ENCODE results near the gene DYNLT5. TPM values are rescaled to one million over a fixed set of nuclear protein-coding genes. Genes with fewer than 3 reads are reported as not detected.
A peak's percentile ranks its signal among the peaks of the same experiment; 100 is the strongest.

The DYNLT5 gene
- 1.2 and 1.4 TPM in 2 replicates for total RNA-seq

- Histone ChIP-seq H4K20me1 (ENCODE audit: insufficient read depth, low read length) (no peaks in the 10 kb centered on the region), H3K9me3 (ENCODE audit: low read depth, low read length) (no peaks in the 10 kb centered on the region), H3K36me3 (ENCODE audit: insufficient read depth, low read length) (no peaks in the 10 kb centered on the region), H3K4me2 (ENCODE audit: insufficient read depth, low read length) (peak within 1 kb of the TSS; percentile 89), H3K27me3 (ENCODE audit: insufficient read depth, low read length) (no peaks in the 10 kb centered on the region), H2AFZ (ENCODE audit: low read length) (peak within 1 kb of the TSS; percentile 86), H3K79me2 (ENCODE audit: insufficient read depth, low read length) (no peaks in the 10 kb centered on the region), H3K27ac (ENCODE audit: low read depth, low read length) (peak within 1 kb of the TSS; percentile 53), H3K4me3 (ENCODE audit: insufficient read depth, low read length) (peak within 1 kb of the TSS; percentile 73), H3K4me1 (ENCODE audit: insufficient read depth, low read length) (peaks cover 32% of the 10 kb centered on the region)
- DNase-seq (ENCODE audit: insufficient read length, low spot score, missing footprints), result peak; percentile 90
- peak; percentile 47 for TF ChIP-seq CTCF (IDR thresholded peaks at IDR 0.05; ENCODE audit: extremely low read depth, low read depth, low read length)
These were observed at the start of gene DYNLT5 for GRCh38 chr1:66752000-66752592. TSS of gene DYNLT5 (plus strand) at chr1:66752459. CDS start at chr1:66754659, 2,200 bp downstream.

GRCh38 chr1:66704177-66704875, 47.9 kb upstream of the DYNLT5 start:
- Histone ChIP-seq H3K4me3 (ENCODE audit: insufficient read depth, low read length) (no peak overlapping the region), H3K27me3 (ENCODE audit: insufficient read depth, low read length) (no peaks in the 10 kb centered on the region), H4K20me1 (ENCODE audit: insufficient read depth, low read length) (no peaks in the 10 kb centered on the region), H3K36me3 (ENCODE audit: insufficient read depth, low read length) (no peaks in the 10 kb centered on the region), H3K4me2 (ENCODE audit: insufficient read depth, low read length) (peak overlapping the region; percentile 30), H3K79me2 (ENCODE audit: insufficient read depth, low read length) (no peaks in the 10 kb centered on the region), H3K27ac (ENCODE audit: low read depth, low read length) (peak overlapping the region; percentile 63), H2AFZ (ENCODE audit: low read length) (no peak overlapping the region), H3K9me3 (ENCODE audit: low read depth, low read length) (no peaks in the 10 kb centered on the region), H3K4me1 (ENCODE audit: insufficient read depth, low read length) (peaks cover 17% of the 10 kb centered on the region)
- no peak for DNase-seq (ENCODE audit: insufficient read length, low spot score, missing footprints)
- no peak for TF ChIP-seq CTCF (IDR thresholded peaks at IDR 0.05; ENCODE audit: extremely low read depth, low read depth, low read length)

DNA sequence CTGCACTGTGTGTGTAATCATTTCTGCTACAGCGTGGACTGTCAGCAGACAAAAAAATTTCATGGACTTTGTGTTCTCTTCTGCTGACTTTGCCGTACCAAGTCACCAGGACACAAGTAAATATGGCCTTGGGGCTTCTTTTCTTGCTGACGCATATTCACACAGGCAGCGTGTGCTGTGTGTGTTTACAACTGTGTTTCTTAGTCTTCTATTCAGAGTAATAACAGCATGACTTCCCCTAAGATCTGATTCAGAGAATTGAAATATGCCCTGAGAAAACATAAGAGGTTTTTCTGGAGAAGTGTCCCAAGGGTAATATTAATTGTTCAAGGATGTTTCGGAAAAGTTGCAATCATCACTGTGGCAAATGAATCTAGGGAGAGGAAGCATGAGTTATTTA, 47.1 kb upstream of the DYNLT5 start:
- TF ChIP-seq CTCF (IDR thresholded peaks at IDR 0.05; ENCODE audit: extremely low read depth, low read depth, low read length), result no peak
- no peaks in the 10 kb centered on the region for H3K27me3 ChIP-seq (ENCODE audit: insufficient read depth, low read length)
- peak overlapping the region; percentile 16 for H2AFZ ChIP-seq (ENCODE audit: low read length)
- H3K27ac ChIP-seq (ENCODE audit: low read depth, low read length), result peak overlapping the region; percentile 63
- no peak overlapping the region for H3K4me3 ChIP-seq (ENCODE audit: insufficient read depth, low read length)
- no peaks in the 10 kb centered on the region for H3K36me3 ChIP-seq (ENCODE audit: insufficient read depth, low read length)
- H3K9me3 ChIP-seq (ENCODE audit: low read depth, low read length), result no peaks in the 10 kb centered on the region
- H4K20me1 ChIP-seq (ENCODE audit: insufficient read depth, low read length), result no peaks in the 10 kb centered on the region
- peak overlapping the region; percentile 30 for H3K4me2 ChIP-seq (ENCODE audit: insufficient read depth, low read length)
- peaks cover 17% of the 10 kb centered on the region for H3K4me1 ChIP-seq (ENCODE audit: insufficient read depth, low read length)
- no peak for DNase-seq (ENCODE audit: insufficient read length, low spot score, missing footprints)
- no peaks in the 10 kb centered on the region for H3K79me2 ChIP-seq (ENCODE audit: insufficient read depth, low read length)

GRCh38 chr1:66711420-66711819, 40.8 kb upstream of the DYNLT5 start:
- TF ChIP-seq CTCF (IDR thresholded peaks at IDR 0.05; ENCODE audit: extremely low read depth, low read depth, low read length), result peak; percentile 59
- Histone ChIP-seq H3K4me3 (ENCODE audit: insufficient read depth, low read length) (no peak overlapping the region), H3K27me3 (ENCODE audit: insufficient read depth, low read length) (no peaks in the 10 kb centered on the region), H3K36me3 (ENCODE audit: insufficient read depth, low read length) (no peaks in the 10 kb centered on the region), H3K79me2 (ENCODE audit: insufficient read depth, low read length) (no peaks in the 10 kb centered on the region), H2AFZ (ENCODE audit: low read length) (no peak overlapping the region), H3K9me3 (ENCODE audit: low read depth, low read length) (no peaks in the 10 kb centered on the region), H3K4me2 (ENCODE audit: insufficient read depth, low read length) (no peak overlapping the region), H3K4me1 (ENCODE audit: insufficient read depth, low read length) (no peaks in the 10 kb centered on the region), H4K20me1 (ENCODE audit: insufficient read depth, low read length) (no peaks in the 10 kb centered on the region), H3K27ac (ENCODE audit: low read depth, low read length) (no peak overlapping the region)
- peak; percentile 4 for DNase-seq (ENCODE audit: insufficient read length, low spot score, missing footprints)
